Fibroblast of pulmonary artery (primary cell): ENCODE data around the gene HTRA3.
A peak's percentile ranks its signal among the peaks of the same experiment; 100 is the strongest.

ENCODE experiments used
- DNase-seq: peaks from one replicate; pipeline ENCODE4 v3.0.0-alpha.2; 2010; ENCODE audit warnings: low read depth
- H3K4me3 ChIP-seq: replicated peaks from 2 replicates; pipeline ENCODE4 v1.5.1; 2011; ENCODE audit warnings: low read depth, mild to moderate bottlenecking, control low read depth, low read length, moderate library complexity
- CTCF ChIP-seq: IDR thresholded peaks from 2 replicates; pipeline ENCODE4 v1.5.1; 2011; ENCODE audit warnings: mild to moderate bottlenecking, control low read depth, low read length, inconsistent platforms; ENCODE audit errors: missing control alignments

Gene HTRA3

GRCh38 chr4:8304827-8305695 is 35.5 kb downstream of the HTRA3 start:
- no peak for TF ChIP-seq CTCF
- DNase-seq, result no peak
- no peak overlapping the region for H3K4me3 ChIP-seq

- no peak for DNase-seq
- no peak overlapping the region for H3K4me3 ChIP-seq
- no peak for TF ChIP-seq CTCF
Measured at GRCh38 chr4:8305851-8306471, 36.4 kb downstream of the HTRA3 start.

- H3K4me3 ChIP-seq, result no peak overlapping the region
- peak; percentile 11 for DNase-seq
- no peak for TF ChIP-seq CTCF
Measured at GRCh38 chr4:8306511-8307021, 37.0 kb downstream of the HTRA3 start.

- DNase-seq, result no peak
- no peak for TF ChIP-seq CTCF
- H3K4me3 ChIP-seq, result no peak overlapping the region
Measured at GRCh38 chr4:8307121-8307520, 37.6 kb downstream of the HTRA3 start.

- no peak overlapping the region for H3K4me3 ChIP-seq
- DNase-seq, result no peak
- no peak for TF ChIP-seq CTCF
Measured at GRCh38 chr4:8307714-8308113, 38.2 kb downstream of the HTRA3 start.

- no peak for TF ChIP-seq CTCF
- no peak overlapping the region for H3K4me3 ChIP-seq
- DNase-seq, result no peak
Measured at GRCh38 chr4:8308144-8308543, 38.6 kb downstream of the HTRA3 start.
